ENCODE results near the gene TXNL4A.

- TF ChIP-seq CTCF (IDR thresholded peaks at IDR 0.05; ENCODE audit: borderline replicate concordance, extremely low read depth, low read length, poor library complexity, severe bottlenecking) (no peak), EZH2 (IDR thresholded peaks at IDR 0.05; ENCODE audit: borderline replicate concordance, low read depth, low read length, severe bottlenecking) (no peak)
These were observed 24.4 kb upstream of the TXNL4A start for GRCh38 chr18:80012714-80013113.

Data from DND-41 (cell line).